PC-9 (cell line): ENCODE data around the gene EFCAB11. TPM values are rescaled to one million over a fixed set of nuclear protein-coding genes. Genes with fewer than 3 reads are reported as not detected.
"Not testable (repeated sequence)": the region's sequence is repeated elsewhere in the genome, so short reads cannot be mapped to it uniquely, and the experiment has no call there.

Experiments
- BruUV-seq: library from RNA; stranded (reverse); fragments of 400-500 nt; replicated peaks from 2 replicates; lab custom pipeline; 2021; lab: Mats Ljungman, UMichigan
- CTCF ChIA-PET: fragments of 300-600 bp; sonication (Branson Sonifier 250); formaldehyde crosslinking; loops from one replicate; lab custom pipeline; 2022; ENCODE audit warnings: antibody characterized with exemption; lab: Charles Lee
- POLR2A ChIA-PET: fragments of 300-600 bp; sonication (Branson Sonifier 250); formaldehyde crosslinking; loops from one replicate; lab custom pipeline; 2022; ENCODE audit warnings: antibody characterized with exemption; ENCODE audit not compliant: unreplicated experiment; lab: Charles Lee
- DNase-seq, 2 experiments: peaks; one replicate each; pipeline versions ENCODE4 v3.0.0 to v3.0.0-alpha.2; 2015 to 2022; ENCODE audit warnings: mixed read lengths in 1 of 2
- H2AFZ ChIP-seq: fragments of 200-600 bp; sonication (generic); 2 replicates; pipeline ENCODE4 v1.8.1; 2017; ENCODE audit warnings: antibody characterized with exemption
- H3F3A ChIP-seq: fragments of 200-600 bp; sonication (generic); 2 replicates; pipeline ENCODE4 v1.8.1; 2017; ENCODE audit warnings: antibody characterized with exemption, mild to moderate bottlenecking, low read depth; ENCODE audit not compliant: insufficient read depth
- H3K27ac ChIP-seq: fragments of 200-600 bp; sonication (generic); 2 replicates; pipeline ENCODE4 v1.6.1; 2016; ENCODE audit warnings: mixed run types
- H3K27me3 ChIP-seq: fragments of 200-600 bp; sonication (generic); 2 replicates; pipeline ENCODE4 v1.6.1; 2016; ENCODE audit warnings: low read depth, mixed run types; ENCODE audit not compliant: insufficient read depth
- H3K36me3 ChIP-seq: fragments of 200-600 bp; sonication (generic); 2 replicates; pipeline ENCODE4 v1.6.1; 2016; ENCODE audit warnings: low read depth, mixed run types
- H3K4me1 ChIP-seq: fragments of 200-600 bp; sonication (generic); replicated peaks from 2 replicates; pipeline ENCODE4 v1.6.1; 2016; ENCODE audit warnings: mixed run types; ENCODE audit not compliant: insufficient read depth
- H3K4me2 ChIP-seq: fragments of 200-600 bp; sonication (generic); 2 replicates; pipeline ENCODE4 v1.6.1; 2017; ENCODE audit warnings: mixed run types
- H3K4me3 ChIP-seq: fragments of 200-600 bp; sonication (generic); 2 replicates; pipeline ENCODE4 v1.6.1; 2016; ENCODE audit warnings: mixed run types
- H3K79me2 ChIP-seq: fragments of 200-600 bp; sonication (generic); 2 replicates; pipeline ENCODE4 v1.6.1; 2017; ENCODE audit warnings: low read depth, mixed run types
- H3K9me2 ChIP-seq: fragments of 200-600 bp; sonication (generic); 2 replicates; pipeline ENCODE4 v1.8.1; 2017; ENCODE audit warnings: mild to moderate bottlenecking; ENCODE audit not compliant: insufficient read depth
- H3K9me3 ChIP-seq: fragments of 200-600 bp; sonication (generic); 2 replicates; pipeline ENCODE4 v1.8.1; 2016; ENCODE audit warnings: low read depth; ENCODE audit not compliant: insufficient read depth
- H4K20me1 ChIP-seq: fragments of 200-600 bp; sonication (generic); 2 replicates; pipeline ENCODE4 v1.8.1; 2017; ENCODE audit not compliant: insufficient read depth
- EZH2 ChIP-seq: fragments of 200-600 bp; sonication (generic); IDR thresholded peaks from 2 replicates; pipeline ENCODE4 v1.8.0; 2017; ENCODE audit warnings: antibody characterized with exemption, low read depth
- intact Hi-C: fragments of 100-400 bp; cut with micrococcal nuclease; formaldehyde crosslinking; loops from one replicate; pipeline ENCODE4 v1.10.0; 2022; ENCODE audit not compliant: unreplicated experiment
- total RNA-seq: library from RNA; stranded (reverse); gene quantifications from 2 replicates; pipeline ENCODE4 v1.2.3, GENCODE V29; 2021
- TF ChIP-seq, protein P1 (sequence below): fragments of 200-600 bp; sonication (generic); conservative IDR thresholded peaks from 2 replicates; pipeline ENCODE4 v1.6.1; 2017; ENCODE audit warnings: mixed run types, antibody characterized with exemption, mild to moderate bottlenecking, moderate library complexity

The EFCAB11 gene
- total RNA-seq, 1 experiment from 2014 or later, result 8.4 TPM

GRCh38 chr14:89889626-89890025 is 64.9 kb downstream of the EFCAB11 start:
- H3K36me3 ChIP-seq, result no peaks in the 10 kb centered on the region
- H3K27me3 ChIP-seq, result no peaks in the 10 kb centered on the region
- intact Hi-C loops, result no loop called here
- no peaks in the 10 kb centered on the region for H3K4me1 ChIP-seq
- no peaks in the 10 kb centered on the region for H3F3A ChIP-seq
- H3K4me3 ChIP-seq, result no peak overlapping the region
- no peak for DNase-seq
- TF ChIP-seq EZH2, result no peak
- TF ChIP-seq, protein P1, sequence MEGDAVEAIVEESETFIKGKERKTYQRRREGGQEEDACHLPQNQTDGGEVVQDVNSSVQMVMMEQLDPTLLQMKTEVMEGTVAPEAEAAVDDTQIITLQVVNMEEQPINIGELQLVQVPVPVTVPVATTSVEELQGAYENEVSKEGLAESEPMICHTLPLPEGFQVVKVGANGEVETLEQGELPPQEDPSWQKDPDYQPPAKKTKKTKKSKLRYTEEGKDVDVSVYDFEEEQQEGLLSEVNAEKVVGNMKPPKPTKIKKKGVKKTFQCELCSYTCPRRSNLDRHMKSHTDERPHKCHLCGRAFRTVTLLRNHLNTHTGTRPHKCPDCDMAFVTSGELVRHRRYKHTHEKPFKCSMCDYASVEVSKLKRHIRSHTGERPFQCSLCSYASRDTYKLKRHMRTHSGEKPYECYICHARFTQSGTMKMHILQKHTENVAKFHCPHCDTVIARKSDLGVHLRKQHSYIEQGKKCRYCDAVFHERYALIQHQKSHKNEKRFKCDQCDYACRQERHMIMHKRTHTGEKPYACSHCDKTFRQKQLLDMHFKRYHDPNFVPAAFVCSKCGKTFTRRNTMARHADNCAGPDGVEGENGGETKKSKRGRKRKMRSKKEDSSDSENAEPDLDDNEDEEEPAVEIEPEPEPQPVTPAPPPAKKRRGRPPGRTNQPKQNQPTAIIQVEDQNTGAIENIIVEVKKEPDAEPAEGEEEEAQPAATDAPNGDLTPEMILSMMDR, result no peak
- no peak overlapping the region for H3K27ac ChIP-seq
- no peak overlapping the region for H3K4me2 ChIP-seq
- H2AFZ ChIP-seq, result no peak overlapping the region
- no peaks in the 10 kb centered on the region for H3K79me2 ChIP-seq
- no TSS peak for BruUV-seq
- no peaks in the 10 kb centered on the region for H4K20me1 ChIP-seq
- H3K9me2 ChIP-seq, result no peaks in the 10 kb centered on the region
- H3K9me3 ChIP-seq, result no peaks in the 10 kb centered on the region
- ChIA-PET CTCF (no interaction called here), POLR2A (no interaction called here)

DNA sequence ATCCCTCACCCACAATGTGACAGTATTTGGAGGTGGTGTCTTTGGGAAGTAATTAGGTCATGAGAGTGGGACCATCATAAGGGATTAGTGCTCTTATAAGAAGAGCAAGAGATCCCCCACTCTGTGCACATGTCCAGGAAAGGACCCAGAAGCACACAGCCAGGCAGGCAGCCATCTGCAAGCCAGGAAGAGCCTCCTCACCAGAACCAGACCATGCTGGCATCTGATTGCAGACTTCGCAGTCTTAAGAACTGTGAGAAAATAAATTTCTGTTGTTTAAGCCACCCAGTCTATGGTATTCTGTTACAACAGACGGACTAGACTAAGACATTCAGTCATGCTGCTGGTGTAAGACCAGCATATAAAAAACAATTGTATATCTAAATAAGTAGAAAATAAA is 69.8 kb downstream of the EFCAB11 start:
- Histone ChIP-seq H3K27ac (no peak overlapping the region), H3K4me2 (no peak overlapping the region), H3K4me1 (no peaks in the 10 kb centered on the region), H3K9me2 (no peaks in the 10 kb centered on the region), H2AFZ (no peak overlapping the region), H3K79me2 (no peaks in the 10 kb centered on the region), H3K36me3 (no peaks in the 10 kb centered on the region), H3K4me3 (no peak overlapping the region), H4K20me1 (no peaks in the 10 kb centered on the region), H3K9me3 (no peaks in the 10 kb centered on the region), H3F3A (no peaks in the 10 kb centered on the region), H3K27me3 (no peaks in the 10 kb centered on the region)
- CTCF ChIA-PET, result no interaction called here
- intact Hi-C loops, result no loop called here
- no peak for TF ChIP-seq EZH2
- TF ChIP-seq, protein P1, result no peak
- no TSS peak for BruUV-seq
- no peak for DNase-seq
- POLR2A ChIA-PET, result no interaction called here

DNA sequence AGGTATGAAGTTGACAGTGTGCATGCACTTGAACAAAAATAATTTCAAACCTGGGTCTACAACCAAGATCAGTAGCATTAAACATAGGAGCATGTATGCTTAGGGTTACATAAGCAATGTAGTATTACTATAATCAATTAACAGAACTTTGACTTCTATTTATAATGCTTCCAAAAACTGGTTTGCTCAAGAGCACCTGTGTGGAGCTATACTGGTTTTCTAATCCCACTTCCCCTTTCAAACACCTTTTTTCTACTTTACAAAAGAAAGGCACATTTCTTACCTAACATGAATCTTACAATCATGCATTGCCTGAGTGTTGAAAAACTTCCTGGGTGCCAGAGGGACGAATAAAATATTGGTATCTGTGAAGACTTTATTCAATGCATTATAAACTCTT is 72.7 kb downstream of the EFCAB11 start:
- Histone ChIP-seq H3K9me2 (no peaks in the 10 kb centered on the region), H3K4me3 (no peak overlapping the region), H3K79me2 (no peaks in the 10 kb centered on the region), H3F3A (no peaks in the 10 kb centered on the region), H2AFZ (no peak overlapping the region), H3K27ac (no peak overlapping the region), H3K36me3 (no peaks in the 10 kb centered on the region), H3K4me2 (no peak overlapping the region), H4K20me1 (no peaks in the 10 kb centered on the region), H3K4me1 (no peaks in the 10 kb centered on the region), H3K9me3 (no peaks in the 10 kb centered on the region), H3K27me3 (no peaks in the 10 kb centered on the region)
- DNase-seq, result no peak
- ChIA-PET CTCF (no interaction called here), POLR2A (no interaction called here)
- intact Hi-C loops, result no loop called here
- no TSS peak for BruUV-seq
- TF ChIP-seq, protein P1, result no peak
- no peak for TF ChIP-seq EZH2

DNA sequence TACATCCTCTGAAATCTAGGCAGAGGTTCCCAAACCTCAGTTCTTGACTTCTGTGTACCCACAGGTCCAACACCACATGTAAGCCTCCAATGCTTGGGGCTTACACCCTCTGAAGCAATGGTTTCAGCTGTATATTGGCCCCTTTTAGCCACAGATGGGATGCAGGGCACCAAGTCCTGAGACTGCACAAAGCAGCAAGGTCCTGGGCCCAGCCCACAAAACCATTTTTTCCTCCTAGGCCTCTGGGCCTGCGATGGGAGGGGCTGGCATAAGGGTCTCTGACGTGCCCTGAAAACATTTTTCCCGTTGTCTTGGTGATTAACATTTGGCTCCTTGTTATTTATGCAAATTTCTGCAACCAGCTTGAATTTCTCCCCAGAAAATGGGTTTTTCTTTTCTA is 80.4 kb downstream of the EFCAB11 start:
- H3K27me3 ChIP-seq, intact Hi-C loops, H3F3A ChIP-seq, CTCF ChIA-PET, H3K36me3 ChIP-seq, DNase-seq, H3K79me2 ChIP-seq, H3K4me3 ChIP-seq, POLR2A ChIA-PET, H3K9me3 ChIP-seq, H2AFZ ChIP-seq, BruUV-seq, H3K4me2 ChIP-seq, H4K20me1 ChIP-seq, H3K9me2 ChIP-seq, H3K4me1 ChIP-seq, H3K27ac ChIP-seq: not testable (repeated sequence)
